GM18526 (cell line): ENCODE data around the gene NFATC2.

Experiments
- POLR2A ChIP-seq: IDR thresholded peaks from 3 replicates; pipeline ENCODE4 v1.6.1; 2011; ENCODE audit not compliant: insufficient read length; ENCODE audit errors: extremely low read depth

Gene NFATC2

DNA sequence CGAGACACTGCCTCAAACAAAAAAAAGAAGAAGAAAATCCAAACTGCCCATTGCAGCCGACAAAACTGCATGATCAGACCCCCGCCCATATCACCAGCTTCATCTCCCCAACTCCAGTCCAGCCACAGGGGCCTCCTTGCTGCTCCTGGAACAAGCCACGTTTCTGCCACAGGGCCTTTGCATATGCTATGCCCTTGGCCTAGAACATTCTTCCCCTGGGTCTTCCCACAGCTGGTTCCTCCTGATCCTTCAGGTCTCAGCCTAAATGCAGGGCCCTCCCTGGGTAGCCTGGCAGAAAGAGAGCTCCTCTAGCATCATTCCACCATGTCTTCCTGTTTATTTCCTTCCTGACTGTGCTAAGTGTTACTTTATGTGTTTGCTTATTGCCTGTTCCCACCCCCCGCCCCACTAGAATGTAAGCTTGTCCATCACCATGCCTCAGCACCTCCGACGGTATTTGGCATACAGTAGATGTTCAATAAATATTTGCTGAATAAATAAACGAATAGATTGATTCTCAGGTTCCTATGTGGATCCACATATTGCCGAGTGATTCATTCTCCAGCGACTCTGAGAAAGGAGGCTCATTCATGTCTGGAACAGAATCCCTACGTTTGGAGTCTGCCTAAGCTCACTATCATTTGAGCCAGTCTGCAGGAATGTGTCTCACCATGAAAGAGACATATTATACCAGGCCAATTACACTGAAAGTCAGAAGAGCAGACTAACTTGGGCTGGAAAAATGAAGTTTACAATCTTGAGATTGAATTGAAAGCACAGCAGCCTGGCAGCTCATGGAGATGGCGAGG lies 56.1 kb downstream of the NFATC2 start:
- TF ChIP-seq POLR2A: no peak

DNA sequence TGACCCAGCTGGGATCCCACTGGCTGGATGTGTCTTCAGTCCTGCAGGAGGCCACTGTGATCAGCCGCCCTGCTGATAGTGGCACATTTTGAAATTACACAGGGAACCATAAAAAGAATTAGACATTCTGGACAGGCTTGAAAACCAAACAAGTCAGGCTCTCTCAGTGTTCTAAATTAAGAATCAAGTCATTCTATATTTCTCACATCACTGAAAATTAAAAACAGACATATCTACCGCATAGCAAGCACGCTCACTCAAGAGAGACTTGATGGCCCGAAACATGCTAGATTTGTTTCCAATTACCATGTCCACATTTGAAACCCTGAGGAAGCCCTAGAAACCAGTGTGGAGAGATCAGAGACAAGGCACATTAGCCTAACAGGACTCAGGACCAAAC lies 57.7 kb downstream of the NFATC2 start:
- TF ChIP-seq POLR2A: no peak

DNA sequence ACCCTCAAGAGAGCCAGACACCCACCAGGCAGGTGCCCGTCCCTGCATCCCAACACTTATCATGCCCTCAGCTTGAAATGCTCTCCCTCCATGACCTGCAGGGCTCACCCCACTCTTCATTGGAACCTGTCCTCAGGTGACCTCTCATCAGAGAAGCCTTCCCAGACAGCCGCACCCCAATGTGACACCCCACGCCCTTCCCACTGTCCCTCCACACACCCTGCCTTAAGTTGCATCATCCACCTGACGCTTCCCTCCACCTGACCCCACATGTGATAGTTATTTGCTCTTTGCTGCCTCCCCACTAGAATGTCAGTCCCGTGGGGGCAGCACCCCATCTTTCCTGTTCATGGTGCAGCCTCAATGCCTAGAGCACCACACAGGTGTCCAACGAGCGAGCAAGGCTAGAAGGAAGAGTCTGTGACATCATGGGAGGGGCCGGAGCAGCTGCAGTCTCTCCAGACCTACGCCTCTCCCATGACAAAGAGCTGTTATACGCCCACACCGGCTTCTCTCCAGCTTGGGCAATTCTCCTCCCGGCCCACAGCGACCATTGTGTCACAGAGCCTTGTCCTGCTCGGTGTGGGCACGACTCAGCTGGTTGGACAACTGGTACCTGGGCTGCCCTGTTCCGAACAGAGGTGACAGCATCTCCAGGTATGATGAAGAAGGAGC lies 58.2 kb downstream of the NFATC2 start:
- no peak for TF ChIP-seq POLR2A

DNA sequence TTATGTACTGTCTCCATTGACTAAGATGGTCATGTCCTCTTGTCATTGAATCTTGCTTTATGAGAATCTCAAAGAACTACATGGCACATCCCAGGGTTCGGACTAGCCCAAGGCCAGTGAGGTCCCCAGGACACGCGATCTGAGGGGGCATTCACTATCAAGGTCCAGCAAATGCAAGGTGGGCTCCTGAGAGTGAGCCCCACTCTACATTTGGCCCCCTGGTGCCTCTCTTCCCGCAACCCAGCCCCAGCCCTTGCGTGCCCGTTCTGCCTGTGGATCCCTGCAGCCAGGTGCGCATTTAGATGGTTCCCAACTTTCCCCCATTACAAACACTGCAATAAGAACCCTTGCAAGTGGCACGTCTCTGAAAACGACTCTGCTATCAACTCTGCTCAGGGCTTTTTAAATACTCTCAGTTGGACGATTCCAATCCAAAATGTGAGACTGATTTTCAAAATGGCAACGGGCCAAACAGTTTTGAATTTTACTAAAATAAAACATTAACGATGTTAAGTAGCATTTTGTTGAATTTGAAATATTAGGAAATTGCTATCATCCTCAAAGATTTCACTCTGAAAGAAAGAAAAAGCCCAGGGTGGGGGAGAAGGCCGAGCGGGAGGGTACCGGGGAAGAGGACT lies 59.6 kb downstream of the NFATC2 start:
- TF ChIP-seq POLR2A: no peak

DNA sequence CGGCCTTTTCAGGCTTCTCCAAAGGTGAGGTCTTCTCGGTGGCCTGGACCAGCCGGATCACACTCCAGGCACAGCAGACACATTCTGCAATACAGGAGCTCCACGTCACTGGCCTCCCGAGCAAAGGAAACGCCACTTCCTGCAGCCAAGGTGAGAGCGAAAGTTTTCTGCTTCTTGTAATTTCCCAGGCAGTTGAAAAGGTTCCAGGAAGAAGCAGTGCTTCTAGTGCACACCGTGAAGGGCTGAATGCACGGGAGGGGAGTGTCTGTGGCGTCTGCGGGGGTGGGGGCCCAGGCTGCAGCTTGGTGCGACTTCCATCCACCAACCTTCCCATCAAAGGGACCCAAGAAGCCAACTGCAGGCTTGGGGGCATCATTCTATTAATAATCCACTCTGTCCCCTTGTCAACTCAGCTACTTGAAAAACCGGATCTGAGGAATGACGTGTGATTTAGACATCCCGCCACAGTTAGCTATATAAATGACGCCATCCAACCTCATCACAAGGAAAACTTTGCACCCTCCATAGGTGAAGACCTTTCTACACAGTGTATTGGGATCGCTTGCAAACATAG lies 61.1 kb downstream of the NFATC2 start:
- no peak for TF ChIP-seq POLR2A

DNA sequence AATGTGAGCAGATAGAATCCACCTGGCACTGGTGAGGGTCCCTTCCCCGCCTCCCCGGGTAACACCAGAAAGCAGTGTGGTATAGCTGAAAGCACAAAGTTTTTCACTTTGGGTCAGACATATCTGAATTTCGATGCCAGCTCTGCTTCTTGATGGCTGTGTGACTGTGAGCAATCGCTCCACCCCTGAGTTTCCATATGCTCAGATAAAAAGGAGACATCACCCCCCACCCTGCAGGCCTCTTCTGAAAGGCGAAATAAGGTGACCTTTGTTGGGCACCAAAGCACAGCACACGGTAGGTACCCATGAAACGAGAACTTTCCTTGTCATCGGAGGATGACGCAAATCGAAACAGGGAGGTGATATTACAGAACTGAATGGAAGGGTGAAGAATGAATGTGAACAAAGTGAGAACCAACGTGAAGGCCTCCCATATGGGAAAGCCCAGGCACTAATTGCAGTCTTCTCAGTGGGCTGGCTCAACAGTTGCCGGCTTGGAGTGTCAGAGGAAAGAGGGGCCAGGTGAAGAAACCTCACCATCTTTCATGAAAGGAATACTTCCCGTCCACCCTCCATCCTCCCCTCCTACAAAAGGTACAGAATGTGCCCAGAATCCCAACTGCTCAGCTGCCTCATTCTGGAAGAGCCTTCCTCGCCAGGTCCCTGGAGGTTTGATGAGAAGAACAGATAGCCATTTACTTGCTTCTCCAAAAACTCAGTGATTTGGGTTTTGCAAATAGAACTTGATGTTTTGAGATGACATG lies 61.8 kb downstream of the NFATC2 start:
- no peak for TF ChIP-seq POLR2A

DNA sequence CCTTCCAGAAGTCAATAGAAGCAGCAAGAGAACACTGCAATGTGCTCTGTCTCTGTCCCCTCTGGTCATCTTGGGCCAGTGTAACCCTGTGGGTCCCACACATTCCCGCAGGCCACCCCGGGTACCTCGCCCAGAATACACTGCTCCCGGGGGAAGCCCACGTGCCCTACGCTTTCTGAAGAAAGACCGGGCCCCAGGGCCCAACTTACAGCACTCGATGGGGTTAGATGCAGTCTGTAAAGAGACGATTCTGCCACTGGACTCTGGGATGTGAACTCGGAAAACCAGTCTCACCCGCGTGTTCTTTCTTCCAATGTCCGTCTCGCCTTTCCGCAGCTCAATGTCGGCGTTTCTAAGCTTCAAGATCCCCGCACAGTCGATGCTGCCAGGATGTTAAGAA lies 68.7 kb downstream of the NFATC2 start:
- TF ChIP-seq POLR2A: no peak

DNA sequence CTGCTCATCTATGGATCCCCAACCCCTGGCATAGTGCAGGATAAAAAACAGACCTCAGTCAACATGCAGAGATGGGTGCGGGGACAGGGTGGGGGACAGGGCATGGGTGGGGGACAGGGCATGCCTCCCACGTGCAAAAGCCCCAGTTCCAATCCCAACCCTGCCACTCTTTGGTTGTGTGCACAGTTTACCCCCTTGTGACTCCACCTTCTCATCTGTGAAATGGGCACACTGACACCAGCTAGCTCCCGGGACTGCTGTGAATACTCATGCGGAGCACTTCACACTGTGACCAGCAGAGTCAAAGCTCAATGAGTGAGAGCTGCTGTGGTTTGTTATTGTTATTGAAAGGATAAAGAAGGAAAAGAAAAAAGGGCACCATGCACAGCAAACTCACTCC lies 69.3 kb downstream of the NFATC2 start:
- TF ChIP-seq POLR2A: no peak

DNA sequence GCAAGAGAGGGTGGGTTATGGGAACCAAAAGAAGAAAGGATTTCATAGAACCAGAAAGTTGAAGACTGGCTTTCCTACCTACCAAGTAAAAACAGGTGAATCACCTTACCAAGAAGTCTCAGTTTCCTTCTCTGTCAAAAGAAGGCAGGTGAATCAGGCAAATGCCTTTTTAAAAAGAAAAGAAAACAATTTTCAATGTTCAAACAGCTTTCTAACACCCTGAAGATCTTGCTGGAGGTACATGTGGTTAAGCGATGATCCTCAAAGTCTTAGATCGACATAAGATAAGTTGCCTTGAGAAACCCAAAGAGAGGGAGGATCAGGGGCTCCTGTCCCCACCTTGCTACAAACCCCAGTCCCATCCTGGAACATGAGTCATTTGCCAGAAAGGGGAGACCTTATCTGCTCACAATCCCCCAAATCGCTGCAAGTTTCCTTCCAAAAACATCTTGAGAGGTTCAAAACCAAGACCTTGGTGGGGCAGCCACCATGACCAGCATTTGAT lies 71.6 kb downstream of the NFATC2 start:
- no peak for TF ChIP-seq POLR2A

DNA sequence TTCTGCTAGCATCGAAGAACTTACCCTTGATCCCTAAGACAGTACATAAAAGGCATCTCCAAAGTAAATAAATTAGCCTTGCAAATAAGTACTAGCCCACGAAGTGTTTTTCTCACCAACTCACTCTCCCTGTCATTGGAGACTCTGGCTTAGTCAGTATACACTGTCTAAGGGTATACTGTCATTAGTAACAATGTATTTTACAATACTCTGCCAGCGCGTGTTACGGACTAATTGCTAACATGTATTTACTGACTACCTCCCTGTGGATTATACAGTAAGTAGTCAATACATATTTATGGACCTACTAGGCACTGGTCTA lies 72.1 kb downstream of the NFATC2 start:
- TF ChIP-seq POLR2A: no peak

DNA sequence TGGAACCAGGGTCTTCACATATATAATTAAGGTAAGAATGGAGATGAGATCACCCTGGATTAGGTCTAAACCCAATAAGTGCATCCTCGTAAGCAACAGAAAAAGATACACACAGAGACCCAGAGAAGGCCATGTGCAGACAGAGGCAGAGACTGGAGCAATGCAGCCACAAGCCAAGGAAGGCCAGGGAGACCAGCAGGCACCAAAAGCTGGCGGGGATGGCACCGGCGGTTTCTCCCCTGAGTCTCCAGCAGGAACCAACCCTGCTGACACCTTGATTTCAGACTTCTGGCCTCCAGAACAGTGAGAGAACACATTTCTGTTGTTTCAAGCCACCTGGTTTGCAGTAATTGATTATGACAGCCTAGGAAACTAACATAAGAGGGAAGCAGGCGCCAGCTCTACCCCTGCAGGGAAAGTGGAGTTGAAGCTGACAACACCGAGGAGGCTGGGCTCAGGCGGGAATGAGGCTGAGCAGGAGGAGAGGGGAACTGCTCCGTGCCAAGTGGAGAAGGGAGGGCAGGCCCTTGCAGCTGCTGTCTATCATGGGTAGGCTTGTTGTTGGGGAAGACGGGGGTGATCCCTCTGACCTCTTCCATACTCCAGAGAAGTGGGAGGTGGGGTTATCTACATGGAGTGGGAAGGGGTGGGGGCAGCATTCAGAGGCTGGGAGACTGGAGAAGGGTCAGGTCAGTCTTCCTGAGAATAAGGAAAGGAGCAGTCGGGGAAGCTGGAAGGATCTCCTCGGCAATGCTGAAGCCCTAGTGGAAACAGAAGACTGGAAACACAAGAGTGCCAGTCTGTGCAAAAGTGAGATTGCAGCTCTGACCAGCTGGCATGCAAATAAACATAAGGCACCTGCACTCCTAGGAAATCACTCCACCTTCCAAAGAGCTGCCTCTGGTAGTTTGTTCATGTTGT lies 72.7 kb downstream of the NFATC2 start:
- TF ChIP-seq POLR2A: no peak

DNA sequence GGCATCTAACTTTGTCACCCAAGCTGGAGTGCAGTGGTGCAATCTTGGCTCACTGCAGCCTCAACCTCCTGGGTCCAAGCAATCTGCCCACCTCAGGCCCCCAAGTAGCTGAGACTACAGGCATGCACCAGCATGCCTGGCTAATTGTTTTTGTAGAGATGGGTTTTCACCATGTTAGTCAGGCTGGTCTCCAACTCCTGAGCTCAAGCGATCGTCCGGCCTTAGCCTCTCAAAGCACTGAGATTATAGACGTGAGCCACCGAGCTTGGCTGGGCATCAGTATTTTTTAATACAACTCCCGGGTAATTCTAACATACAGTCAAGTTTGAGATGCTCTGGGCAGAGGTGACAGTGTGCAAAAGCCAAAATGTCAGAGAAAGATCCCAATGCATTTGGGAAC lies 73.5 kb downstream of the NFATC2 start:
- TF ChIP-seq POLR2A: no peak

DNA sequence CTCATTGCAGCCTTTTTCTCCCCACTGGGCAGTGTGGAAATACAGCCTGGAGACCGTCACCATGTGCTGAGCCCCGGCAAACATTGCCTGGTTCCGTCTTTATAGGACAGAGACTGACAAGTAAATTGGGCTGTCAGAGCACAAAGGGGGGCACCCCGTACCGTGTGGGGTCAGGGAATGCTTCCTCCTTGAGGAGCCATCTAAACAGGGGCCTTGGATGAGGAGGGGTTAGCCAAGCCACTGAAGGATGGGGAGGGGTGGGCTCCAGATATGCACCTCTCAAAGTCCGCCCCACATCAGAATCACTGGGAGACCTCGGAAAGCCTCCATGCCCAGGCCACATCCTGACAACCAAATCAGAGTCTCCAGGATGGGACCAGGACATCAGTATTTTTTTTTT lies 73.9 kb downstream of the NFATC2 start:
- no peak for TF ChIP-seq POLR2A
